HG02981 (cell line): ENCODE results near the gene DPP7.
"Not testable (repeated sequence)": the region's sequence is repeated elsewhere in the genome, so short reads cannot be mapped to it uniquely, and the experiment has no call there.

ENCODE experiments used
- ATAC-seq: cut with Tn5 transposase; IDR thresholded peaks from one replicate; pipeline ENCODE4 v1.9.1; 2021; ENCODE audit warnings: mild to moderate bottlenecking, moderate library complexity; ENCODE audit not compliant: unreplicated experiment

DPP7 gene

GRCh38 chr9:137148242-137148641 lies 33.7 kb upstream of the DPP7 start:
- no peak for ATAC-seq

- ATAC-seq: no peak
Observed at GRCh38 chr9:137147793-137148160, 33.2 kb upstream of the DPP7 start.

GRCh38 chr9:137147091-137147792 lies 32.7 kb upstream of the DPP7 start:
- ATAC-seq: no peak

GRCh38 chr9:137146527-137146918 lies 32.0 kb upstream of the DPP7 start:
- no peak for ATAC-seq

GRCh38 chr9:137145731-137146526 lies 31.4 kb upstream of the DPP7 start:
- no peak for ATAC-seq

GRCh38 chr9:137143459-137143858 lies 28.9 kb upstream of the DPP7 start:
- ATAC-seq: no peak

- no peak for ATAC-seq
Observed at GRCh38 chr9:137141976-137142936, 27.7 kb upstream of the DPP7 start.

- ATAC-seq: no peak
Observed at GRCh38 chr9:137141050-137141810, 26.7 kb upstream of the DPP7 start.

GRCh38 chr9:137140151-137141012 lies 25.8 kb upstream of the DPP7 start:
- ATAC-seq: no peak

GRCh38 chr9:137139468-137140150 lies 25.1 kb upstream of the DPP7 start:
- ATAC-seq: no peak

GRCh38 chr9:137138722-137139467 lies 24.4 kb upstream of the DPP7 start, which contains the start of gene GRIN1:
TSS of gene GRIN1 (plus strand) at chr9:137139154. CDS start at chr9:137139487, 333 bp downstream.
- ATAC-seq: no peak

- ATAC-seq: no peak
Observed at GRCh38 chr9:137138058-137138721, 23.7 kb upstream of the DPP7 start.

GRCh38 chr9:137136881-137137607 lies 22.5 kb upstream of the DPP7 start:
- no peak for ATAC-seq

- ATAC-seq: no peak
Observed at GRCh38 chr9:137136261-137136880, 21.8 kb upstream of the DPP7 start.

GRCh38 chr9:137135154-137135553 lies 20.6 kb upstream of the DPP7 start:
- ATAC-seq: not testable (repeated sequence)

- ATAC-seq: no peak
Observed at GRCh38 chr9:137134191-137134590, 19.7 kb upstream of the DPP7 start.
